ENCODE results near the gene AKAP13. TPM values are rescaled to one million over a fixed set of nuclear protein-coding genes. Genes with fewer than 3 reads are reported as not detected.

AKAP13 gene
- total and polyA plus RNA-seq, 2 of the 13 experiments (the other 11 are each of a cell fraction or from before 2014, with no cell fraction given), result 6.7 to 27.1 TPM

GRCh38 chr15:85708402-85708941 is 328.1 kb downstream of the AKAP13 start (continued):
- TF ChIP-seq PHB2 (IDR thresholded peaks at IDR 0.05; ENCODE audit: partially characterized antibody) (no peak), SP5 (CRISPR knock-in tag; IDR thresholded peaks at IDR 0.05; ENCODE audit: borderline replicate concordance, low read depth) (no peak), ZBTB7A (CRISPR knock-in tag; IDR thresholded peaks at IDR 0.05) (no peak), RFX1 (IDR thresholded peaks at IDR 0.05) (no peak), ZNF234 (CRISPR knock-in tag; conservative IDR thresholded peaks at IDR 0.05) (no peak), ZNF10 (CRISPR knock-in tag; IDR thresholded peaks at IDR 0.05; ENCODE audit: borderline replicate concordance, low read depth) (no peak), POLR2AphosphoS5 (IDR thresholded peaks at IDR 0.05; ENCODE audit: low read depth, low read length) (no peak), TOPORS (CRISPR knock-in tag; IDR thresholded peaks at IDR 0.05) (no peak), CENPBD1 (CRISPR knock-in tag; IDR thresholded peaks at IDR 0.05; ENCODE audit: borderline replicate concordance, low read depth) (no peak), ZBTB34 (CRISPR knock-in tag; IDR thresholded peaks at IDR 0.05) (no peak), SMARCE1 (IDR thresholded peaks at IDR 0.05; ENCODE audit: borderline replicate concordance) (no peak), MAFG (CRISPR knock-in tag; IDR thresholded peaks at IDR 0.05) (no peak), CSRNP2 (CRISPR knock-in tag; conservative IDR thresholded peaks at IDR 0.05; ENCODE audit: low read depth) (no peak), ZNF563 (CRISPR knock-in tag; IDR thresholded peaks at IDR 0.05) (no peak), RBM39 (IDR thresholded peaks at IDR 0.05; ENCODE audit: low read depth, low read length, poor library complexity, severe bottlenecking) (no peak), TFDP1 (CRISPR knock-in tag; IDR thresholded peaks at IDR 0.05; ENCODE audit: borderline replicate concordance) (no peak), CC2D1A (CRISPR knock-in tag; IDR thresholded peaks at IDR 0.05) (no peak), KIAA2018 (CRISPR knock-in tag; IDR thresholded peaks at IDR 0.05; ENCODE audit: borderline replicate concordance) (no peak), NFRKB (IDR thresholded peaks at IDR 0.05) (no peak)
